SK-N-SH treated with all-trans-retinoic acid at 6 μM for 48 hours (cell line): ENCODE measurements around the gene S100A4.

Experiments used
- ATAC-seq: fragments of 200-7000 bp; cut with Tn5 transposase; 3 replicates; pipeline ENCODE4 v1.9.1; 2020; ENCODE audit warnings: mild to moderate bottlenecking, moderate library complexity
- BACH2 ChIP-seq: fragments of 250-450 bp; sonication (Bioruptor Pico); IDR thresholded peaks from 2 replicates; pipeline ENCODE4 v1.9.0; 2021; ENCODE audit warnings: mild to moderate bottlenecking, borderline replicate concordance
- CREB5 ChIP-seq: fragments of 250-450 bp; sonication (Bioruptor Pico); IDR thresholded peaks from 2 replicates; pipeline ENCODE4 v1.5.1; 2020; ENCODE audit warnings: low read depth, mild to moderate bottlenecking, moderate library complexity
- CSDC2 ChIP-seq: fragments of 250-450 bp; sonication (Bioruptor Pico); IDR thresholded peaks from 2 replicates; pipeline ENCODE4 v1.5.0; 2020; ENCODE audit warnings: mild to moderate bottlenecking, moderate library complexity
- CSRNP3 ChIP-seq: fragments of 250-450 bp; sonication (Bioruptor Pico); IDR thresholded peaks from 2 replicates; pipeline ENCODE4 v1.5.1; 2021; ENCODE audit warnings: mild to moderate bottlenecking, moderate library complexity
- ESRRG ChIP-seq: fragments of 250-450 bp; sonication (Bioruptor Pico); IDR thresholded peaks from 2 replicates; pipeline ENCODE4 v1.6.1; 2021; ENCODE audit warnings: mild to moderate bottlenecking
- GLIS3 ChIP-seq: fragments of 250-450 bp; sonication (Bioruptor Pico); IDR thresholded peaks from 2 replicates; pipeline ENCODE4 v1.5.0; 2020; ENCODE audit warnings: mild to moderate bottlenecking, moderate library complexity
- ISL1 ChIP-seq: fragments of 250-450 bp; sonication (Bioruptor Pico); IDR thresholded peaks from 2 replicates; pipeline ENCODE4 v2.1.2; 2022; ENCODE audit warnings: mild to moderate bottlenecking, moderate library complexity
- OSR1 ChIP-seq: fragments of 250-450 bp; sonication (Bioruptor Pico); IDR thresholded peaks from 2 replicates; pipeline ENCODE4 v1.8.0; 2022; ENCODE audit warnings: moderate library complexity, mild to moderate bottlenecking, inconsistent platforms
- POU6F1 ChIP-seq: fragments of 250-450 bp; sonication (Bioruptor Pico); IDR thresholded peaks from 2 replicates; pipeline ENCODE4 v1.8.0; 2021; ENCODE audit warnings: low read depth, mild to moderate bottlenecking, moderate library complexity, borderline replicate concordance
- PPARA ChIP-seq: fragments of 250-450 bp; sonication (Bioruptor Pico); IDR thresholded peaks from 2 replicates; pipeline ENCODE4 v1.5.0; 2020; ENCODE audit warnings: mild to moderate bottlenecking, borderline replicate concordance
- RARB ChIP-seq: fragments of 250-450 bp; sonication (Bioruptor Pico); IDR thresholded peaks from 2 replicates; pipeline ENCODE4 v1.8.0; 2021; ENCODE audit warnings: mild to moderate bottlenecking, moderate library complexity
- SNAI2 ChIP-seq: fragments of 250-450 bp; sonication (Bioruptor Pico); IDR thresholded peaks from 2 replicates; pipeline ENCODE4 v1.5.0; 2020; ENCODE audit warnings: mild to moderate bottlenecking, moderate library complexity
- TCF4 ChIP-seq: fragments of 250-450 bp; sonication (Bioruptor Pico); IDR thresholded peaks from 2 replicates; pipeline ENCODE4 v1.8.0; 2021; ENCODE audit warnings: mild to moderate bottlenecking, moderate library complexity, borderline replicate concordance
- TSHZ2 ChIP-seq: fragments of 250-450 bp; sonication (Bioruptor Pico); IDR thresholded peaks from 2 replicates; pipeline ENCODE4 v1.5.0; 2020; ENCODE audit warnings: mild to moderate bottlenecking, moderate library complexity
- ZC3H10 ChIP-seq: fragments of 250-450 bp; sonication (Bioruptor Pico); IDR thresholded peaks from 2 replicates; pipeline ENCODE4 v1.5.1; 2021; ENCODE audit warnings: mild to moderate bottlenecking, moderate library complexity
- ZFP3 ChIP-seq: fragments of 250-450 bp; sonication (Bioruptor Pico); IDR thresholded peaks from 2 replicates; pipeline ENCODE4 v1.5.0; 2020; ENCODE audit warnings: mild to moderate bottlenecking, moderate library complexity
- ZFP30 ChIP-seq: fragments of 450-650 bp; formaldehyde crosslinking; IDR thresholded peaks from 2 replicates; pipeline ENCODE4 v1.5.0; 2022; ENCODE audit warnings: mild to moderate bottlenecking, moderate library complexity
- ZNF565 ChIP-seq: fragments of 450-650 bp; formaldehyde crosslinking; conservative IDR thresholded peaks from 2 replicates; pipeline ENCODE4 v1.5.0; 2020; ENCODE audit warnings: low read depth, mild to moderate bottlenecking, moderate library complexity
- ZNF70 ChIP-seq: fragments of 450-650 bp; formaldehyde crosslinking; IDR thresholded peaks from 2 replicates; pipeline ENCODE4 v1.5.0; 2020; ENCODE audit warnings: mild to moderate bottlenecking, moderate library complexity
- ZNF8 ChIP-seq: fragments of 450-650 bp; formaldehyde crosslinking; IDR thresholded peaks from 2 replicates; pipeline ENCODE4 v1.5.0; 2020; ENCODE audit warnings: mild to moderate bottlenecking, moderate library complexity

Gene S100A4

GRCh38 chr1:153569465-153569864, 23.9 kb upstream of the S100A4 start:
- no peak for TF ChIP-seq ZC3H10 (CRISPR knock-in tag)
- no peak for TF ChIP-seq ISL1 (CRISPR knock-in tag)
- TF ChIP-seq ZFP30 (CRISPR knock-in tag) = no peak
- no peak for TF ChIP-seq CSRNP3 (CRISPR knock-in tag)
- no peak for TF ChIP-seq CREB5 (CRISPR knock-in tag)
- no peak for TF ChIP-seq OSR1 (CRISPR knock-in tag)
- TF ChIP-seq ZNF565 (CRISPR knock-in tag) = no peak
- no peak for TF ChIP-seq ESRRG (CRISPR knock-in tag)
- TF ChIP-seq BACH2 = no peak
- TF ChIP-seq ZNF8 (CRISPR knock-in tag) = no peak
- no peak for TF ChIP-seq GLIS3
- no peak for TF ChIP-seq SNAI2
- no peak for TF ChIP-seq CSDC2

GRCh38 chr1:153568367-153569099, 22.9 kb upstream of the S100A4 start:
- TF ChIP-seq TSHZ2 (CRISPR knock-in tag) (no peak), ESRRG (CRISPR knock-in tag) (no peak)
- peak; percentile 18 for ATAC-seq

More at GRCh38 chr1:153569465-153569864, 23.9 kb upstream of the S100A4 start:
- ATAC-seq = no peak

- no peak for ATAC-seq
- TF ChIP-seq POU6F1 (CRISPR knock-in tag) (no peak), ZC3H10 (CRISPR knock-in tag) (no peak), CSRNP3 (CRISPR knock-in tag) (no peak)
Measured at GRCh38 chr1:153567621-153568366, 22.2 kb upstream of the S100A4 start.

GRCh38 chr1:153566414-153567371, 21.1 kb upstream of the S100A4 start:
- peak; percentile 89 for ATAC-seq
- TF ChIP-seq ESRRG (CRISPR knock-in tag) = no peak
- TF ChIP-seq PPARA (CRISPR knock-in tag) = no peak
- no peak for TF ChIP-seq TSHZ2 (CRISPR knock-in tag)
- no peak for TF ChIP-seq RARB (CRISPR knock-in tag)
- TF ChIP-seq TCF4 (CRISPR knock-in tag) = no peak
- no peak for TF ChIP-seq ZNF8 (CRISPR knock-in tag)
- TF ChIP-seq OSR1 (CRISPR knock-in tag) = no peak
- TF ChIP-seq BACH2 = no peak
- no peak for TF ChIP-seq GLIS3
- TF ChIP-seq ZFP3 (CRISPR knock-in tag) = 0 out of 2 replicates have a peak, but pooled peaks have one; percentile 3
- no peak for TF ChIP-seq ISL1 (CRISPR knock-in tag)
- TF ChIP-seq ZNF70 (CRISPR knock-in tag) = no peak
- peak; percentile 69; the same call in 1 of the 2 replicates for TF ChIP-seq CSDC2
- TF ChIP-seq ZC3H10 (CRISPR knock-in tag) = peak; percentile 42; the same call in 1 of the 2 replicates
